D721Med (cell line): ENCODE data around the gene GNG12.
A peak's percentile ranks its signal among the peaks of the same experiment; 100 is the strongest.

Experiments used
- DNase-seq: peaks from one replicate; pipeline ENCODE4 v3.0.0; 2011; ENCODE audit warnings: low spot score; ENCODE audit not compliant: insufficient read length
- FAIRE-seq: peaks from 2 replicates; lab custom pipeline; 2011; peaks lifted over from hg19 to GRCh38; lab: Jason Lieb, UNC
- CTCF ChIP-seq: IDR thresholded peaks from 2 replicates; pipeline ENCODE4 v1.5.1; 2012; ENCODE audit warnings: mild to moderate bottlenecking, control low read depth; ENCODE audit not compliant: insufficient read depth; ENCODE audit errors: missing control alignments

The GNG12 gene

GRCh38 chr1:67816095-67816475, 17.2 kb downstream of the GNG12 start:
- TF ChIP-seq CTCF: no peak
- DNase-seq: no peak
- FAIRE-seq: no peak

GRCh38 chr1:67815303-67816094, 17.8 kb downstream of the GNG12 start:
- TF ChIP-seq CTCF: no peak
- DNase-seq (no peak), FAIRE-seq (no peak)

- DNase-seq (no peak), FAIRE-seq (no peak)
- no peak for TF ChIP-seq CTCF
These were observed 19.0 kb downstream of the GNG12 start for GRCh38 chr1:67814121-67814772.

- DNase-seq: no peak
- no peak for TF ChIP-seq CTCF
- no peak for FAIRE-seq
These were observed 21.0 kb downstream of the GNG12 start for GRCh38 chr1:67812226-67812625.

- TF ChIP-seq CTCF: no peak
- FAIRE-seq (peak; percentile 25), DNase-seq (no peak)
These were observed 21.5 kb downstream of the GNG12 start for GRCh38 chr1:67811781-67812180.

GRCh38 chr1:67809887-67810286, 23.4 kb downstream of the GNG12 start:
- no peak for DNase-seq
- TF ChIP-seq CTCF: no peak
- FAIRE-seq: no peak

- DNase-seq (no peak), FAIRE-seq (no peak)
- TF ChIP-seq CTCF: no peak
These were observed 26.0 kb downstream of the GNG12 start for GRCh38 chr1:67807282-67807681.
